Left lobe of liver (tissue), 2 donors: ENCODE results near the gene KPTN. TPM values are rescaled to one million over a fixed set of nuclear protein-coding genes. Genes with fewer than 3 reads are reported as not detected.
A peak's percentile ranks its signal among the peaks of the same experiment; 100 is the strongest.
"Not testable (repeated sequence)": the region's sequence is repeated elsewhere in the genome, so short reads cannot be mapped to it uniquely, and the experiment has no call there.

Experiments used
- ATAC-seq: fragments of 200-7000 bp; cut with Tn5 transposase; one replicate; pipeline ENCODE4 v1.9.1; 2020; ENCODE audit warnings: mild to moderate bottlenecking, moderate library complexity
- DNase-seq: peaks from one replicate; pipeline ENCODE4 v3.0.0-alpha.2; 2020; ENCODE audit warnings: low spot score
- total RNA-seq: library from RNA; stranded (reverse); gene quantifications from one replicate; pipeline ENCODE4 v1.2.1, GENCODE V29; 2021
- donor health status: DM: no; HTN: no; CAD: no; lungs with moderate emphysema.
- donor health status: DM: no; HTN: yes; CAD: no.

Gene KPTN
- total RNA-seq, 1 donor from 2014 or later, result 6.6 TPM

GRCh38 chr19:47492571-47493377 lies 8.8 kb upstream of the KPTN start:
- DNase-seq (no peak), ATAC-seq (no peak)

- DNase-seq, result no peak
- peak; percentile 3 for ATAC-seq
Measured at GRCh38 chr19:47492137-47492533, 8.1 kb upstream of the KPTN start.

GRCh38 chr19:47491358-47492136 lies 7.5 kb upstream of the KPTN start:
- ATAC-seq (no peak), DNase-seq (no peak)

- ATAC-seq, result no peak
Measured at GRCh38 chr19:47490847-47491246, 6.8 kb upstream of the KPTN start.

GRCh38 chr19:47490031-47490430 lies 6.0 kb upstream of the KPTN start:
- DNase-seq (no peak), ATAC-seq (no peak)

More at GRCh38 chr19:47490847-47491246, 6.8 kb upstream of the KPTN start:
- DNase-seq, result no peak

- DNase-seq (no peak), ATAC-seq (no peak)
Measured at GRCh38 chr19:47489072-47489914, 5.3 kb upstream of the KPTN start.

GRCh38 chr19:47487551-47488515 lies 3.8 kb upstream of the KPTN start:
- DNase-seq (no peak), ATAC-seq (no peak)

GRCh38 chr19:47486900-47487299 lies 2.9 kb upstream of the KPTN start:
- ATAC-seq (no peak), DNase-seq (no peak)

GRCh38 chr19:47486220-47486619 lies 2.2 kb upstream of the KPTN start:
- not testable (repeated sequence) for ATAC-seq, DNase-seq

GRCh38 chr19:47485210-47485609 lies 1.2 kb upstream of the KPTN start:
- ATAC-seq (no peak), DNase-seq (no peak)

- ATAC-seq (no peak), DNase-seq (no peak)
Measured at GRCh38 chr19:47483200-47483599, 819 bp downstream of the KPTN start.

GRCh38 chr19:47481460-47482052 lies 2.5 kb downstream of the KPTN start:
- peak; percentile 12 for ATAC-seq
- DNase-seq, result no peak

GRCh38 chr19:47480658-47481057 lies 3.4 kb downstream of the KPTN start:
- ATAC-seq (no peak), DNase-seq (no peak)

- DNase-seq, result no peak
- no peak for ATAC-seq
Measured at GRCh38 chr19:47479701-47480503, 4.1 kb downstream of the KPTN start.

- DNase-seq (no peak), ATAC-seq (no peak)
Measured at GRCh38 chr19:47476438-47476972, 7.5 kb downstream of the KPTN start.

GRCh38 chr19:47475465-47475864 lies 8.6 kb downstream of the KPTN start:
- DNase-seq (no peak), ATAC-seq (no peak)

- DNase-seq (no peak), ATAC-seq (no peak)
Measured at GRCh38 chr19:47473336-47473735, 10.7 kb downstream of the KPTN start.

- peak; percentile 66 for ATAC-seq
- no peak for DNase-seq
Measured at GRCh38 chr19:47471733-47472457, 12.1 kb downstream of the KPTN start, which contains the start of gene SLC8A2. Gene SLC8A2 (minus strand): TSS chr19:47471893. CDS start chr19:47466403, 5,490 bp downstream.
